Upper lobe of left lung (tissue), 4 donors: ENCODE results near the gene C4orf36.

Experiments used
- CTCF ChIP-seq, 6 experiments: fragments of 450-650 bp in 4 of 6; fragments of 200-600 bp in 2 of 6; sonication (generic) in 2 of 6; IDR thresholded peaks; one replicate each; pipeline ENCODE4 v1.5.1; 2016 to 2019; ENCODE audit warnings: antibody characterized with exemption in 6 of 6
- POLR2A ChIP-seq, 4 donors: fragments of 450-650 bp; IDR thresholded peaks; one replicate each; pipeline ENCODE4 v1.5.1; 2016 to 2017; ENCODE audit warnings: antibody characterized with exemption in 4 of 4, mild to moderate bottlenecking in 2 of 4

GRCh38 chr4:86894455-86894854 is 2.2 kb upstream of the C4orf36 start:
- TF ChIP-seq CTCF (IDR thresholded peaks at IDR 0.05) (no peak), POLR2A (IDR thresholded peaks at IDR 0.05) (no peak)
